Lower lobe of right lung (tissue), 2 donors: ENCODE measurements around the gene LRIG3. TPM values are rescaled to one million over a fixed set of nuclear protein-coding genes. Genes with fewer than 3 reads are reported as not detected.

Experiments used
- ATAC-seq, 2 donors: fragments of 200-7000 bp; cut with Tn5 transposase; one replicate each; pipeline ENCODE4 v1.9.1; 2020 to 2022; ENCODE audit warnings: mild to moderate bottlenecking in 2 of 2, moderate library complexity in 2 of 2
- DNase-seq: peaks from one replicate; pipeline ENCODE4 v3.0.0-alpha.2; 2020
- H3K27ac ChIP-seq: fragments of 200-600 bp; one replicate; pipeline ENCODE4 v1.8.0; 2022
- H3K27me3 ChIP-seq: fragments of 200-600 bp; one replicate; pipeline ENCODE4 v1.8.0; 2022; ENCODE audit warnings: low read depth
- H3K36me3 ChIP-seq: fragments of 200-600 bp; one replicate; pipeline ENCODE4 v1.8.0; 2022; ENCODE audit warnings: mild to moderate bottlenecking
- H3K4me1 ChIP-seq: fragments of 200-600 bp; one replicate; pipeline ENCODE4 v1.8.0; 2022
- H3K4me3 ChIP-seq: fragments of 200-600 bp; one replicate; pipeline ENCODE4 v1.8.0; 2022; ENCODE audit warnings: mild to moderate bottlenecking
- H3K9me3 ChIP-seq: fragments of 200-600 bp; one replicate; pipeline ENCODE4 v1.8.0; 2022
- intact Hi-C: fragments of 100-400 bp; cut with DNase I; formaldehyde crosslinking; loops from one replicate; pipeline ENCODE4 v1.11.0; 2022
- total RNA-seq: library from RNA; stranded (reverse); fragmentation: NEBNext Ultra II Directional; extraction: Animal tissue kit (Norgen Biotek cat#: 25700); gene quantifications from one replicate; pipeline ENCODE4 v1.2.1, GENCODE V29; 2021
- TF ChIP-seq, protein P1 (sequence below): fragments of 200-600 bp; IDR thresholded peaks from one replicate; pipeline ENCODE4 v1.8.0; 2022; ENCODE audit warnings: antibody characterized with exemption, mild to moderate bottlenecking
- donor health status: DM: no; HTN: yes; CAD: no; lungs with severe emphysema.

LRIG3 gene
- total RNA-seq, 1 donor from 2014 or later, result 30.5 TPM

DNA sequence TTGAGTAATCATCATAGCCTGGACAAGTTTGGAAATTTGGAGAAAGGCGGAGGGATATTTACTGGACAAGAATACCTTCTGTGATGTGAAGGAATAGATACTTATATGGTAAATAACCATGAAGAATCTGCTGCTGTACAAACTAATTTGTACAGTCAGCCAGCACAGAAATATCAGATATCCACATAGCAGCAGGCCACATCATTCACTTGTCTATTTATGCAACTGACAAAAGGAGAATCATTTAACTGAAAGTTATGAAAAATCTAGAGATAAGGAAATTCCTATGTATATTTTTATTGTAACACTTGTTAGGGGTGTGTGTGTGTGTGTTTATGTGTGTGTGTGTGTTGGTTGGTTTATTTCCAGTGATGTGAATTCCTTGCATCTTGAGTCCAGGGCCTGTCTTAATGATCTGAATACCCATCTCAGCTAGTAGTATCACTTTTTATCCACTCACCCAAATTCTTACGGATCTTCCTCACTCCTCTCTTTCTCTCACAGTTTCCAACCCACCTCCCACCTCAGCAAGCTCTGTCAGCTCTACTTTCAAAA is 10.5 kb upstream of the LRIG3 start:
- no peaks in the 10 kb centered on the region for H3K4me1 ChIP-seq
- H3K4me3 ChIP-seq, result no peak overlapping the region
- ATAC-seq (no peak), DNase-seq (no peak)
- H3K36me3 ChIP-seq, result no peaks in the 10 kb centered on the region
- H3K27ac ChIP-seq, result no peak overlapping the region
- TF ChIP-seq, protein P1, sequence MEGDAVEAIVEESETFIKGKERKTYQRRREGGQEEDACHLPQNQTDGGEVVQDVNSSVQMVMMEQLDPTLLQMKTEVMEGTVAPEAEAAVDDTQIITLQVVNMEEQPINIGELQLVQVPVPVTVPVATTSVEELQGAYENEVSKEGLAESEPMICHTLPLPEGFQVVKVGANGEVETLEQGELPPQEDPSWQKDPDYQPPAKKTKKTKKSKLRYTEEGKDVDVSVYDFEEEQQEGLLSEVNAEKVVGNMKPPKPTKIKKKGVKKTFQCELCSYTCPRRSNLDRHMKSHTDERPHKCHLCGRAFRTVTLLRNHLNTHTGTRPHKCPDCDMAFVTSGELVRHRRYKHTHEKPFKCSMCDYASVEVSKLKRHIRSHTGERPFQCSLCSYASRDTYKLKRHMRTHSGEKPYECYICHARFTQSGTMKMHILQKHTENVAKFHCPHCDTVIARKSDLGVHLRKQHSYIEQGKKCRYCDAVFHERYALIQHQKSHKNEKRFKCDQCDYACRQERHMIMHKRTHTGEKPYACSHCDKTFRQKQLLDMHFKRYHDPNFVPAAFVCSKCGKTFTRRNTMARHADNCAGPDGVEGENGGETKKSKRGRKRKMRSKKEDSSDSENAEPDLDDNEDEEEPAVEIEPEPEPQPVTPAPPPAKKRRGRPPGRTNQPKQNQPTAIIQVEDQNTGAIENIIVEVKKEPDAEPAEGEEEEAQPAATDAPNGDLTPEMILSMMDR, result no peak
- no peaks in the 10 kb centered on the region for H3K9me3 ChIP-seq
- intact Hi-C loops, result no loop called here
- H3K27me3 ChIP-seq, result peaks cover 3% of the 10 kb centered on the region

- intact Hi-C loops, result no loop called here
- TF ChIP-seq, protein P1, result no peak
- DNase-seq (no peak), ATAC-seq (no peak)
- Histone ChIP-seq H3K9me3 (no peaks in the 10 kb centered on the region), H3K27ac (no peak overlapping the region), H3K4me1 (no peaks in the 10 kb centered on the region), H3K27me3 (peaks cover 3% of the 10 kb centered on the region), H3K4me3 (no peak overlapping the region), H3K36me3 (no peaks in the 10 kb centered on the region)
Observed at GRCh38 chr12:58927120-58927519, 6.8 kb upstream of the LRIG3 start.

GRCh38 chr12:58926586-58926985 is 6.3 kb upstream of the LRIG3 start:
- Histone ChIP-seq H3K27ac (no peak overlapping the region), H3K4me1 (no peaks in the 10 kb centered on the region), H3K27me3 (peaks cover 3% of the 10 kb centered on the region), H3K36me3 (no peaks in the 10 kb centered on the region), H3K9me3 (no peaks in the 10 kb centered on the region), H3K4me3 (no peak overlapping the region)
- TF ChIP-seq, protein P1, result no peak
- DNase-seq, result no peak
- intact Hi-C loops, result no loop called here
- no peak for ATAC-seq

GRCh38 chr12:58925751-58926150 is 5.4 kb upstream of the LRIG3 start:
- DNase-seq (no peak), ATAC-seq (no peak)
- Histone ChIP-seq H3K27ac (no peak overlapping the region), H3K4me1 (no peaks in the 10 kb centered on the region), H3K36me3 (no peaks in the 10 kb centered on the region), H3K9me3 (no peaks in the 10 kb centered on the region), H3K4me3 (no peak overlapping the region), H3K27me3 (peaks cover 3% of the 10 kb centered on the region)
- intact Hi-C loops, result no loop called here
- TF ChIP-seq, protein P1, result no peak

DNA sequence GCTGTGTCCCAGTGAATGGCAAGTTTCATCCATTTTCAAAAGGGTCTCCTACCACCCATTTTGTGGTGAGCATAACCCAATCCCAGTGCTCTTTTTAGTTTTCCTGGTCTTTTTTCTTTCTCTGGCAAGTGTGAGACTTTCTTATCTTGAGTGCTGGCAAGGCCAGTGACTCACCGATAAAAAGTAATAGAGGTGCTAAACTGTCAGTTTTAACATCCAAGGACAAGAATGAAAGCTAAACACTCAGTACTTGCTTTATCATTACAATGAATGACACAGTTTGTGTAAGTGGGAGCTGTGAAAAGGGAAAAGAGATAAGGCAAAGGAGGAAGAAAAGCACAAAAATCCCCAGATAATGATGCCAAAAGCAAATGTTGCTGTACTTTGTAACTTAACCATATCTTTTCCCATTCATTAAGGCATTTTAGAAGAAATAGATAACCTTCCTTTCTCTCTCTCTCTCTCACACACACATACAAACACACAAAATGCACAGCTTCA is 4.9 kb upstream of the LRIG3 start:
- no peak overlapping the region for H3K27ac ChIP-seq
- H3K4me1 ChIP-seq, result no peaks in the 10 kb centered on the region
- intact Hi-C loops, result no loop called here
- H3K27me3 ChIP-seq, result peaks cover 3% of the 10 kb centered on the region
- DNase-seq (no peak), ATAC-seq (peak in 1 of 2 donors; percentile 64)
- H3K36me3 ChIP-seq, result no peaks in the 10 kb centered on the region
- H3K9me3 ChIP-seq, result no peaks in the 10 kb centered on the region
- H3K4me3 ChIP-seq, result no peak overlapping the region
- TF ChIP-seq, protein P1, result no peak
